ENCODE data around the gene CRYBA4. TPM values are rescaled to one million over a fixed set of nuclear protein-coding genes. Genes with fewer than 3 reads are reported as not detected.

Gene CRYBA4
- total RNA-seq, 2 donors from 2014 or later, result 3.3 TPM; not detected in 1

DNA sequence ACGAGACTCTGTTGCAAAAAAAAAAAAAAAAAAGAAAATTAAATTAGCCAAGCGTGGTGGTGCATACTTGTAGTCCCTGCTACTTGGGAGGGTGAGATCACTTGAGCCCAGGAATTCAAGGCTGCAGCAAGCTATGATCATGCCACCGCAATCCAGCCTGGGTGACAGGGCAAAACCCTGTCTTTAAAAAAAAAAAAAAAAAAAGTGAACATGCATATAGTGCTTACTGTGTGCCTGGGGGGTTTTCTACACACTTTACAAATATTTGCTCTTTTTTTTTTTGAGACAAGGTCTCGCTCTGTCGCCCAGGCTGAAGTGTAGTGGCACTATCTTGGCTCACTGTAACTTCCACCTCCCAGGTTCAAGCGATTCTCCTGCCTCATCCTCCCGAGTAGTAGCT, 44.7 kb upstream of the CRYBA4 start:
- 92% methylated on average over 7 of the region's 7 CpGs for WGBS
- no peak overlapping the region for H3K27ac ChIP-seq
- no peaks in the 10 kb centered on the region for H3K27me3 ChIP-seq (replicated peaks; ENCODE audit: insufficient read depth)
- no peak for DNase-seq (ENCODE audit: low spot score)
- no peaks in the 10 kb centered on the region for H3K9me3 ChIP-seq
- no peak overlapping the region for H3K4me3 ChIP-seq
- intact Hi-C loops (cut with DNase I), result no loop called here
- no peaks in the 10 kb centered on the region for H3K36me3 ChIP-seq
- peaks cover 5% of the 10 kb centered on the region for H3K4me1 ChIP-seq (replicated peaks)
- TF ChIP-seq, protein P1, sequence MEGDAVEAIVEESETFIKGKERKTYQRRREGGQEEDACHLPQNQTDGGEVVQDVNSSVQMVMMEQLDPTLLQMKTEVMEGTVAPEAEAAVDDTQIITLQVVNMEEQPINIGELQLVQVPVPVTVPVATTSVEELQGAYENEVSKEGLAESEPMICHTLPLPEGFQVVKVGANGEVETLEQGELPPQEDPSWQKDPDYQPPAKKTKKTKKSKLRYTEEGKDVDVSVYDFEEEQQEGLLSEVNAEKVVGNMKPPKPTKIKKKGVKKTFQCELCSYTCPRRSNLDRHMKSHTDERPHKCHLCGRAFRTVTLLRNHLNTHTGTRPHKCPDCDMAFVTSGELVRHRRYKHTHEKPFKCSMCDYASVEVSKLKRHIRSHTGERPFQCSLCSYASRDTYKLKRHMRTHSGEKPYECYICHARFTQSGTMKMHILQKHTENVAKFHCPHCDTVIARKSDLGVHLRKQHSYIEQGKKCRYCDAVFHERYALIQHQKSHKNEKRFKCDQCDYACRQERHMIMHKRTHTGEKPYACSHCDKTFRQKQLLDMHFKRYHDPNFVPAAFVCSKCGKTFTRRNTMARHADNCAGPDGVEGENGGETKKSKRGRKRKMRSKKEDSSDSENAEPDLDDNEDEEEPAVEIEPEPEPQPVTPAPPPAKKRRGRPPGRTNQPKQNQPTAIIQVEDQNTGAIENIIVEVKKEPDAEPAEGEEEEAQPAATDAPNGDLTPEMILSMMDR (IDR thresholded peaks at IDR 0.05), result no peak
- TF ChIP-seq POLR2A (IDR thresholded peaks at IDR 0.05) (no peak), POLR2AphosphoS5 (IDR thresholded peaks at IDR 0.05) (no peak)

GRCh38 chr22:26579331-26579886, 42.4 kb upstream of the CRYBA4 start:
- no peak overlapping the region for H3K4me3 ChIP-seq
- DNase-seq (ENCODE audit: low spot score), result no peak
- no peaks in the 10 kb centered on the region for H3K36me3 ChIP-seq
- H3K4me1 ChIP-seq (replicated peaks), result no peaks in the 10 kb centered on the region
- intact Hi-C loops (cut with DNase I), result no loop called here
- no peaks in the 10 kb centered on the region for H3K9me3 ChIP-seq
- TF ChIP-seq, protein P1 (IDR thresholded peaks at IDR 0.05), result no peak
- TF ChIP-seq POLR2AphosphoS5 (IDR thresholded peaks at IDR 0.05), result no peak
- TF ChIP-seq POLR2A (IDR thresholded peaks at IDR 0.05), result no peak
- 69% methylated on average over 10 of the region's 10 CpGs for WGBS
- no peak overlapping the region for H3K27ac ChIP-seq
- H3K27me3 ChIP-seq (replicated peaks; ENCODE audit: insufficient read depth), result no peaks in the 10 kb centered on the region

DNA sequence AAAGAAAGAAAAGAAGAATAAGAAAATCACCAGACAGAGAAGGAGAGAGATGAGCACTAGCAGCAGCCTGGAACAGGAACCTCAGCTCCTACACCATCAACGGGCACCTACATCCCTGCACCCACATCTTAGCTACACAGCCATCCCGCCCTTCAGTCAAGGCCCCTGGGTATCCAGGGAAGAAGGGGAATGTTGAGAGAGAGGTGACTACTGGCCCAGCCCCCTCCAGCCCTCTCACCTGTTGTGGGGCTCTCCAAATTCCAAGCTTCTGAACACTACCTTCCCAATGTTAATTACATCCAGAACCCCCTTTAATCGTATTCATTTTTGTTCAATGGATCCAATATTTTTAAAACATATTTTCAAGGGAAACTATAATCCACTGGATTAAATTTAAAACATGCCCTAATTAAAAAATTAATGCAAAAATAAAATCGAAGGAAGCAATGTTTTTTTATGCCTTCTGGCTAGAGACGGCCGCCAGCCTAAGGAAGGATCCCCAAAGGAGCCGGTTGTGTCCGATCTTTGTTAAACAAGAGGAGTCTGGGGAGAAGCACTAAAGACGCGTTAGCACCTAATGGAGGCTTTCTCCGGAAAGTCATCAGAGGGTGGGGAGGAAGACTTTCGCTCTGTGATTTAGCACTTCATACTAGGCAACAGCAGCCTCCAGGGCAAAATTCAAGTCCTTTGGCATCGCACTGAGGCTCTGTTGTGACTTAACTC, 41.4 kb upstream of the CRYBA4 start:
- no peak overlapping the region for H3K27ac ChIP-seq
- intact Hi-C loops (cut with DNase I), result no loop called here
- WGBS, result 73% methylated on average over 13 of the region's 13 CpGs
- no peaks in the 10 kb centered on the region for H3K36me3 ChIP-seq
- no peak for TF ChIP-seq POLR2AphosphoS5 (IDR thresholded peaks at IDR 0.05)
- TF ChIP-seq POLR2A (IDR thresholded peaks at IDR 0.05), result no peak
- TF ChIP-seq, protein P1 (IDR thresholded peaks at IDR 0.05), result no peak
- no peak overlapping the region for H3K4me3 ChIP-seq
- no peaks in the 10 kb centered on the region for H3K27me3 ChIP-seq (replicated peaks; ENCODE audit: insufficient read depth)
- DNase-seq (ENCODE audit: low spot score), result no peak
- no peaks in the 10 kb centered on the region for H3K4me1 ChIP-seq (replicated peaks)
- H3K9me3 ChIP-seq, result no peaks in the 10 kb centered on the region

GRCh38 chr22:26581026-26581425, 40.7 kb upstream of the CRYBA4 start:
- H3K4me1 ChIP-seq (replicated peaks), result no peaks in the 10 kb centered on the region
- H3K4me3 ChIP-seq, result no peak overlapping the region
- H3K36me3 ChIP-seq, result no peaks in the 10 kb centered on the region
- H3K27ac ChIP-seq, result no peak overlapping the region
- WGBS, result 31% methylated on average over 1 of the region's 1 CpG
- H3K9me3 ChIP-seq, result no peaks in the 10 kb centered on the region
- H3K27me3 ChIP-seq (replicated peaks; ENCODE audit: insufficient read depth), result no peaks in the 10 kb centered on the region
- TF ChIP-seq, protein P1 (IDR thresholded peaks at IDR 0.05), result no peak
- no peak for TF ChIP-seq POLR2A (IDR thresholded peaks at IDR 0.05)
- DNase-seq (ENCODE audit: low spot score), result no peak
- intact Hi-C loops (cut with DNase I), result no loop called here

DNA sequence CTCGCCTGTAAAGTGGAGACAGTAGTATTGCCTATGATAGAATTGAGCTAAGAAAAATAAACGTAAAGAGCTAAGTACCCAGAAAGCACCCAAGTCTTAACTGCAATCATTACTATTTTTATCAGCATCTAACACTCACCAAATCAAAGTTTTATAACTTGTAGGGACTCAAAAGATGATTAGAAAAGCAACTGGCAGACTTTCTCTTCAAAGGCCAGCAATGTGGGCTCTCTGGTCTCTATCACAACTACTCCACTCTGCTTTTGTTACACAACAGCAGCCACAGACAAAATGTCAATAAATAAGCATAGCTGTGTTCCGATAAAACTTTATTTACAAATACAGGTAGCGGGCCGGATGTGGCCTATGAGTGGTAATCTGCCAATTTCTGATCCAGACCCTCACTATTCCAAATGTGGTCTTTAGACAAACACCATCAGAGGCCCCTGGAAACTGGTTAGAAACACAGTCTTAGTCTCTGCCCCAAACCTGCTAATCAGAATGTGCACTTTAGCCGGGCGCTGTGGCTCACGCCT, 40.1 kb upstream of the CRYBA4 start:
- no peaks in the 10 kb centered on the region for H3K36me3 ChIP-seq
- TF ChIP-seq POLR2AphosphoS5 (IDR thresholded peaks at IDR 0.05) (no peak), POLR2A (IDR thresholded peaks at IDR 0.05) (no peak)
- TF ChIP-seq, protein P1 (IDR thresholded peaks at IDR 0.05), result no peak
- no peaks in the 10 kb centered on the region for H3K27me3 ChIP-seq (replicated peaks; ENCODE audit: insufficient read depth)
- DNase-seq (ENCODE audit: low spot score), result no peak
- no peaks in the 10 kb centered on the region for H3K4me1 ChIP-seq (replicated peaks)
- WGBS, result 96% methylated on average over 8 of the region's 8 CpGs
- intact Hi-C loops (cut with DNase I), result no loop called here
- no peak overlapping the region for H3K4me3 ChIP-seq
- H3K9me3 ChIP-seq, result no peaks in the 10 kb centered on the region
- H3K27ac ChIP-seq, result no peak overlapping the region
